HCT116 (cell line): ENCODE measurements around the gene TRHDE. TPM values are rescaled to one million over a fixed set of nuclear protein-coding genes. Genes with fewer than 3 reads are reported as not detected.

Source experiments
- ATAC-seq: fragments of 200-7000 bp; cut with Tn5 transposase; 2 replicates; pipeline ENCODE4 v1.9.1; 2020; ENCODE audit warnings: mild to moderate bottlenecking, moderate library complexity
- BruUV-seq: library from RNA; stranded (reverse); fragments of 400-500 nt; replicated peaks from 2 replicates; lab custom pipeline; 2021; lab: Mats Ljungman, UMichigan
- CTCF ChIA-PET: fragments of 300-600 bp; sonication (Branson Sonifier 250); formaldehyde crosslinking; loops from one replicate; lab custom pipeline; 2021; ENCODE audit warnings: antibody characterized with exemption; lab: Charles Lee
- POLR2A ChIA-PET: fragments of 300-600, 350-600 bp; sonication (Branson Sonifier 250); formaldehyde crosslinking; loops from one replicate; lab custom pipeline; 2021; ENCODE audit warnings: antibody characterized with exemption; lab: Charles Lee
- RAD21 ChIA-PET, 2 experiments: fragments of 300-600 bp; sonication (Branson Sonifier 250); formaldehyde crosslinking; loops; one replicate each; lab custom pipeline; 2023; ENCODE audit warnings: low total read pairs in 2 of 2; ENCODE audit not compliant: uncharacterized antibody in 2 of 2, unreplicated experiment in 2 of 2, low non-redundant PET in 1 of 2; lab: Charles Lee
- DNase-seq: peaks from one replicate; pipeline ENCODE4 v3.0.0-alpha.2; 2010; ENCODE audit warnings: low read depth, low spot score
- H2AFZ ChIP-seq: fragments of 200-600 bp; shearing (Covaris generic), sonication (generic); 2 replicates; pipeline ENCODE4 v1.6.1; 2017; ENCODE audit warnings: low read depth, mixed run types, mixed read lengths, antibody characterized with exemption, low read length; ENCODE audit not compliant: poor library complexity, severe bottlenecking
- H3K27ac ChIP-seq: 2 replicates; pipeline ENCODE4 v1.5.1; 2012; ENCODE audit warnings: low read depth, low read length
- H3K27me3 ChIP-seq: fragments of 200-600 bp; sonication (generic); 2 replicates; pipeline ENCODE4 v1.6.1; 2016; ENCODE audit warnings: mixed run types, low read length, mixed read lengths; ENCODE audit not compliant: insufficient read depth
- H3K36me3 ChIP-seq, 2 experiments: fragments of 200-500 bp in 1 of 2; fragments of 200-600 bp in 1 of 2; sonication (Bioruptor generic) in 1 of 2; sonication (generic) in 1 of 2; 2 replicates each; pipeline versions ENCODE4 v1.5.1 to v1.6.1; 2014 to 2016; ENCODE audit warnings: low read length in 2 of 2, inconsistent platforms in 1 of 2, mixed read lengths in 1 of 2, mixed run types in 1 of 2; ENCODE audit not compliant: insufficient read depth in 2 of 2, control insufficient read depth in 1 of 2
- H3K4me1 ChIP-seq, 2 experiments: fragments of 200-600 bp in 1 of 2; sonication (generic) in 1 of 2; 2 replicates each; pipeline versions ENCODE4 v1.5.1 to v1.6.1; 2012 to 2017; ENCODE audit warnings: low read length in 2 of 2, inconsistent platforms in 1 of 2, mild to moderate bottlenecking in 1 of 2, mixed read lengths in 1 of 2, mixed run types in 1 of 2, moderate library complexity in 1 of 2; ENCODE audit not compliant: insufficient read depth in 2 of 2, control insufficient read depth in 1 of 2
- H3K4me2 ChIP-seq: fragments of 200-600 bp; sonication (generic); 2 replicates; pipeline ENCODE4 v1.6.1; 2017; ENCODE audit warnings: mixed run types, low read length, mixed read lengths
- H3K4me3 ChIP-seq, 2 experiments: fragments of 200-600 bp in 1 of 2; sonication (generic) in 1 of 2; replicated peaks in 1 of 2; 2 replicates each; pipeline ENCODE4 v1.5.1; 2011 to 2016; ENCODE audit warnings: low read length in 2 of 2, control low read depth in 1 of 2, low read depth in 1 of 2, mild to moderate bottlenecking in 1 of 2, mixed read lengths in 1 of 2, mixed run types in 1 of 2
- H3K79me2 ChIP-seq: fragments of 200-600 bp; sonication (generic); 2 replicates; pipeline ENCODE4 v1.6.1; 2017; ENCODE audit warnings: mild to moderate bottlenecking, mixed run types, low read length, moderate library complexity, mixed read lengths; ENCODE audit not compliant: insufficient read depth
- H3K9ac ChIP-seq: fragments of 200-600 bp; sonication (generic); 2 replicates; pipeline ENCODE4 v1.6.1; 2016; ENCODE audit warnings: low read length, mixed read lengths
- H3K9me2 ChIP-seq: fragments of 200-600 bp; sonication (generic), shearing (Covaris generic); 2 replicates; pipeline ENCODE4 v1.6.1; 2017; ENCODE audit warnings: mixed run types, mild to moderate bottlenecking, moderate library complexity; ENCODE audit not compliant: insufficient read depth
- H3K9me3 ChIP-seq, 2 experiments: fragments of 200-500 bp in 1 of 2; fragments of 200-600 bp in 1 of 2; sonication (Bioruptor generic) in 1 of 2; sonication (generic) in 1 of 2; 2 replicates each; pipeline ENCODE4 v1.6.1; 2014 to 2017; ENCODE audit warnings: low read length in 2 of 2, mixed read lengths in 2 of 2, inconsistent platforms in 1 of 2, low read depth in 1 of 2, mild to moderate bottlenecking in 1 of 2, mixed run types in 1 of 2, moderate library complexity in 1 of 2; ENCODE audit not compliant: control insufficient read depth in 1 of 2, insufficient read depth in 1 of 2
- H4K20me1 ChIP-seq: fragments of 200-600 bp; sonication (generic), shearing (Covaris generic); 2 replicates; pipeline ENCODE4 v1.6.1; 2017; ENCODE audit warnings: mixed run types, mild to moderate bottlenecking, moderate library complexity; ENCODE audit not compliant: insufficient read depth
- CBX3 ChIP-seq: IDR thresholded peaks from 2 replicates; pipeline ENCODE4 v1.6.1; 2012; ENCODE audit warnings: low read depth
- CEBPB ChIP-seq: IDR thresholded peaks from 2 replicates; pipeline ENCODE4 v1.6.1; 2012; ENCODE audit warnings: low read depth
- CTCF ChIP-seq, 3 experiments: fragments of 200-600 bp in 1 of 3; sonication (generic) in 1 of 3; IDR thresholded peaks in 2 of 3; conservative IDR thresholded peaks in 1 of 3; 2 replicates each; pipeline ENCODE4 v1.5.1; 2012 to 2017; ENCODE audit warnings: low read depth in 2 of 3, low read length in 2 of 3, antibody characterized with exemption in 1 of 3, borderline replicate concordance in 1 of 3, control low read depth in 1 of 3, mild to moderate bottlenecking in 1 of 3, mixed read lengths in 1 of 3, mixed run types in 1 of 3, moderate library complexity in 1 of 3; ENCODE audit not compliant: insufficient read depth in 1 of 3
- EGR1 ChIP-seq: IDR thresholded peaks from 2 replicates; pipeline ENCODE4 v1.6.1; 2012; ENCODE audit warnings: low read depth
- ELF1 ChIP-seq: IDR thresholded peaks from 2 replicates; pipeline ENCODE4 v1.6.1; 2012; ENCODE audit warnings: low read depth, borderline replicate concordance
- EZH2 ChIP-seq: fragments of 200-600 bp; sonication (generic); IDR thresholded peaks from 2 replicates; pipeline ENCODE4 v1.6.1; 2017; ENCODE audit warnings: antibody characterized with exemption, mixed run types
- EZH2phosphoT487 ChIP-seq: fragments of 200-600 bp; IDR thresholded peaks from 2 replicates; pipeline ENCODE4 v1.6.1; 2018; ENCODE audit warnings: antibody characterized with exemption, borderline replicate concordance
- FOSL1 ChIP-seq: IDR thresholded peaks from 2 replicates; pipeline ENCODE4 v1.6.1; 2012; ENCODE audit warnings: low read depth
- JUND ChIP-seq: IDR thresholded peaks from 2 replicates; pipeline ENCODE4 v1.6.1; 2012
- MAX ChIP-seq: IDR thresholded peaks from 2 replicates; pipeline ENCODE4 v1.6.1; 2012
- POLR2A ChIP-seq: IDR thresholded peaks from 2 replicates; pipeline ENCODE4 v1.7.0; 2011; ENCODE audit warnings: borderline replicate concordance; ENCODE audit not compliant: insufficient read depth, insufficient read length; ENCODE audit errors: extremely low read depth
- SRF ChIP-seq: IDR thresholded peaks from 2 replicates; pipeline ENCODE4 v1.6.1; 2012; ENCODE audit warnings: low read depth
- TCF7L2 ChIP-seq: IDR thresholded peaks from 2 replicates; pipeline ENCODE4 v1.7.0; 2011; ENCODE audit warnings: borderline replicate concordance, inconsistent platforms; ENCODE audit not compliant: insufficient read depth, insufficient read length; ENCODE audit errors: extremely low read depth
- ZFX ChIP-seq: fragments of 450-650 bp; IDR thresholded peaks from 2 replicates; pipeline ENCODE4 v1.6.1; 2017
- ZNF274 ChIP-seq: fragments of 200-500 bp; sonication (Bioruptor generic); IDR thresholded peaks from 2 replicates; pipeline ENCODE4 v1.6.1; 2014; ENCODE audit warnings: mild to moderate bottlenecking, low read depth, low read length, inconsistent platforms
- intact Hi-C: fragments of 100-400 bp; cut with micrococcal nuclease; formaldehyde crosslinking; loops from 2 replicates; pipeline ENCODE4 v1.10.0; 2022
- total RNA-seq: library from RNA; stranded (reverse); gene quantifications from one replicate; pipeline ENCODE4 v1.2.1, GENCODE V29; 2021; ENCODE audit not compliant: unreplicated experiment
- TF ChIP-seq, protein P1 (sequence below): IDR thresholded peaks from 2 replicates; pipeline ENCODE4 v1.6.1; 2012; ENCODE audit warnings: low read depth
- TF ChIP-seq, protein P2 (sequence below): IDR thresholded peaks from 2 replicates; pipeline ENCODE4 v1.6.1; 2011; ENCODE audit warnings: mild to moderate bottlenecking, low read length, moderate library complexity; ENCODE audit not compliant: insufficient replicate concordance; ENCODE audit errors: extremely low read depth

The TRHDE gene
- total RNA-seq, 1 experiment from 2014 or later, result 2.9 TPM

DNA sequence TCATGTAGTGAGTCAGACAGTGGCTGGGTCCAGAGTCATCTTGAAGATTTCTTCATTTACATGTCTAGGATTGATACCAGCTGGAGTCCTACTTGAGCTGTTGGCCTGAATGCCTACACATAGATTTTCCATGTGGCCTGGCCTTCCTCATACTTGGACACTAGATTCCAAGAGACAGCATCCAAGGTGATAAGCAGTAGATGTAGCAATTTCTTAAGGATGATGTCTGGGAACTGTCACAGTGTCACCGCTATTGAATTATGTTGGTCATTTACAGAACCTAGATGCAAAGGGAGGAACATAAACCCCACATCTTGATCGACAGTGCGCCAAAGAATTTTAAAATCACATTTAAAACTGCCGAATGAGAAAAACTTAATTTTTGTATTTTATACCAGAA lies 412.3 kb downstream of the TRHDE start:
- Histone ChIP-seq H3K9me3 (no peaks in the 10 kb centered on the region), H3K4me1 (no peaks in the 10 kb centered on the region), H3K79me2 (no peaks in the 10 kb centered on the region), H2AFZ (no peak overlapping the region), H3K36me3 (no peaks in the 10 kb centered on the region), H3K9me2 (no peaks in the 10 kb centered on the region), H3K4me2 (no peak overlapping the region), H3K9ac (no peak overlapping the region), H3K27ac (no peak overlapping the region), H4K20me1 (no peaks in the 10 kb centered on the region), H3K4me3 (no peak overlapping the region), H3K27me3 (no peaks in the 10 kb centered on the region)
- RAD21 ChIA-PET, result no interaction called here
- DNase-seq (no peak), ATAC-seq (no peak)
- CTCF ChIA-PET, result no interaction called here
- TF ChIP-seq CTCF (IDR thresholded peaks at IDR 0.05 in 2 of 3, conservative IDR thresholded peaks at IDR 0.05 in 1 of 3; ENCODE audit: borderline replicate concordance in 1 of 3, insufficient read depth in 1 of 3, low read depth in 2 of 3, low read length in 2 of 3) (no peak), EZH2phosphoT487 (no peak), EZH2 (no peak), SRF (no peak), JUND (no peak), CBX3 (no peak), ZNF274 (no peak), FOSL1 (no peak), EGR1 (no peak), ZFX (no peak), MAX (no peak), TCF7L2 (no peak), ELF1 (no peak), CEBPB (no peak), POLR2A (no peak)
- TF ChIP-seq, protein P1, sequence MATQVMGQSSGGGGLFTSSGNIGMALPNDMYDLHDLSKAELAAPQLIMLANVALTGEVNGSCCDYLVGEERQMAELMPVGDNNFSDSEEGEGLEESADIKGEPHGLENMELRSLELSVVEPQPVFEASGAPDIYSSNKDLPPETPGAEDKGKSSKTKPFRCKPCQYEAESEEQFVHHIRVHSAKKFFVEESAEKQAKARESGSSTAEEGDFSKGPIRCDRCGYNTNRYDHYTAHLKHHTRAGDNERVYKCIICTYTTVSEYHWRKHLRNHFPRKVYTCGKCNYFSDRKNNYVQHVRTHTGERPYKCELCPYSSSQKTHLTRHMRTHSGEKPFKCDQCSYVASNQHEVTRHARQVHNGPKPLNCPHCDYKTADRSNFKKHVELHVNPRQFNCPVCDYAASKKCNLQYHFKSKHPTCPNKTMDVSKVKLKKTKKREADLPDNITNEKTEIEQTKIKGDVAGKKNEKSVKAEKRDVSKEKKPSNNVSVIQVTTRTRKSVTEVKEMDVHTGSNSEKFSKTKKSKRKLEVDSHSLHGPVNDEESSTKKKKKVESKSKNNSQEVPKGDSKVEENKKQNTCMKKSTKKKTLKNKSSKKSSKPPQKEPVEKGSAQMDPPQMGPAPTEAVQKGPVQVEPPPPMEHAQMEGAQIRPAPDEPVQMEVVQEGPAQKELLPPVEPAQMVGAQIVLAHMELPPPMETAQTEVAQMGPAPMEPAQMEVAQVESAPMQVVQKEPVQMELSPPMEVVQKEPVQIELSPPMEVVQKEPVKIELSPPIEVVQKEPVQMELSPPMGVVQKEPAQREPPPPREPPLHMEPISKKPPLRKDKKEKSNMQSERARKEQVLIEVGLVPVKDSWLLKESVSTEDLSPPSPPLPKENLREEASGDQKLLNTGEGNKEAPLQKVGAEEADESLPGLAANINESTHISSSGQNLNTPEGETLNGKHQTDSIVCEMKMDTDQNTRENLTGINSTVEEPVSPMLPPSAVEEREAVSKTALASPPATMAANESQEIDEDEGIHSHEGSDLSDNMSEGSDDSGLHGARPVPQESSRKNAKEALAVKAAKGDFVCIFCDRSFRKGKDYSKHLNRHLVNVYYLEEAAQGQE, result no peak
- TF ChIP-seq, protein P2, sequence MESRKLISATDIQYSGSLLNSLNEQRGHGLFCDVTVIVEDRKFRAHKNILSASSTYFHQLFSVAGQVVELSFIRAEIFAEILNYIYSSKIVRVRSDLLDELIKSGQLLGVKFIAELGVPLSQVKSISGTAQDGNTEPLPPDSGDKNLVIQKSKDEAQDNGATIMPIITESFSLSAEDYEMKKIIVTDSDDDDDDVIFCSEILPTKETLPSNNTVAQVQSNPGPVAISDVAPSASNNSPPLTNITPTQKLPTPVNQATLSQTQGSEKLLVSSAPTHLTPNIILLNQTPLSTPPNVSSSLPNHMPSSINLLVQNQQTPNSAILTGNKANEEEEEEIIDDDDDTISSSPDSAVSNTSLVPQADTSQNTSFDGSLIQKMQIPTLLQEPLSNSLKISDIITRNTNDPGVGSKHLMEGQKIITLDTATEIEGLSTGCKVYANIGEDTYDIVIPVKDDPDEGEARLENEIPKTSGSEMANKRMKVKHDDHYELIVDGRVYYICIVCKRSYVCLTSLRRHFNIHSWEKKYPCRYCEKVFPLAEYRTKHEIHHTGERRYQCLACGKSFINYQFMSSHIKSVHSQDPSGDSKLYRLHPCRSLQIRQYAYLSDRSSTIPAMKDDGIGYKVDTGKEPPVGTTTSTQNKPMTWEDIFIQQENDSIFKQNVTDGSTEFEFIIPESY, result no peak
- BruUV-seq, result no TSS peak
- intact Hi-C loops, result no loop called here
- POLR2A ChIA-PET, result no interaction called here
